GM19468 (cell line): ENCODE data around the gene LRBA.

Experiments used
- ATAC-seq: cut with Tn5 transposase; IDR thresholded peaks from one replicate; pipeline ENCODE4 v1.9.1; 2021; ENCODE audit warnings: mild to moderate bottlenecking, moderate library complexity, moderate number of reproducible peaks; ENCODE audit not compliant: unreplicated experiment; ENCODE audit errors: extremely low read depth

The LRBA gene

GRCh38 chr4:150624055-150624454, 391.0 kb downstream of the LRBA start:
- ATAC-seq = no peak

DNA sequence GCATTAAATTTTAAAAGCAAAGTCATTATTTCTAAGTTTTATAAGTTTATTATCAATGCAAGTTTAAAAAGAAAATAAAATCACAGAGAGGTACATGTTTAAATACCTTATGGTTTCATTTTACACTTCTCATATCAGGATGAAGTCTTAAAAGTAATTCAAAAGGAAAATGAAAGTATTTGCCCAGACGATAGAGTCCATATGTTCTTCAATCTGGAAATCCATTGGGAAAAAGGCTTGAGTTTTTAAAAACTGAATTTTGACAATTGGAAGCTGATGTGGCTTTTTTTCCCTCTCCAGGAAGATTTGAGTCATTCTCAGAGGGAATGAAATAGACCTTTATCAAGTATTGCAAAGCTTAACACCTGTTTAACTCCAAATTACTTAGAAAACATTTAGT, 396.0 kb downstream of the LRBA start:
- ATAC-seq = no peak

GRCh38 chr4:150609131-150609530, 406.0 kb downstream of the LRBA start:
- no peak for ATAC-seq

DNA sequence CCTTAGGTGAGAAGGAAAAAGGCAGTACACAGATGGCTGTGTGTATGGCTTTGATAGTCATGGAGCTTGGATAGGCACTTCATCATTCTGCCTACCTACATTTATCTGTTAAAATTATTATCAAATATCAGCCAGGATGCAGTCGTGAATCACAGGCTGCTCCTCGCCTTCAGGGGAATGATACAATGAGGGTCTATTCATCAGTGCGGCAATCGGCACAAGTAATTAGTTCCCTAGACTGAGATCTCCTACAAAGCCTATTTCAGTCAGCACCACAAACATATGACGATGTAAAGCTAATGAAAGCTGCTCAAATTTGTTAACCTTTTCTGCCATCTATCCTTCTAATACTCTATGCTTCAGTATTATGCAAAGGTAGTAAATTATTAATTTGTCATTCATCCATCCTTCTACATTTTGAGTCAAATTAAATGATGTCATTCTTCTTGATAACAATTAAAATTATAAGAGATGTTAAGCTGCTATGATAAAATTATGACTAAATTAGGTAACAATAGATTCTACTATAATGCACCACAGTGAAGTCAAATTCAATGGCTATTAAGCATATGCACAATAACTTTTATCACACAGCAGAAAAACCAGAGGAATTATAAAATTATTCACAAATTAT, 414.2 kb downstream of the LRBA start:
- ATAC-seq = no peak

- ATAC-seq = no peak
Observed at GRCh38 chr4:150599547-150599946, 415.5 kb downstream of the LRBA start.

DNA sequence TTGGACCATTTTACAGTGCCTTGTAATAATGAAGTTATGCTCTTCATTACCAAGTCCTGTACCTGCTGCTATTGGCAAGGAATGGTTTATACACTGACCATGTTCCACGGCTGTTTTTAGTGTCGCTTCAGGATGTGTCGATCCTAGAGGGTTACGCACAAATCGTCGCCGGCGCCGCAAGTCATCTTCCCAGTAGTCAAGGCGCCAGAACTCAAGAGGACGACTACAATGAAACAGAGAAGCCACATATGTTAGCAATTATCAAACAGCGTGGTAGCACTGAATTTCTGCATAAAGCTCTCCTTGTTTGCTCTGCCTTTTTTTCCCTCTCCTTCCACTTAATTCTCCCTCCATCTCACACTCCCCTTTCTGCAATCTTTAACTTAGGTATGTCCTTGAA, 416.2 kb downstream of the LRBA start:
- no peak for ATAC-seq

- ATAC-seq = no peak
Observed at GRCh38 chr4:150593996-150594395, 421.1 kb downstream of the LRBA start.

DNA sequence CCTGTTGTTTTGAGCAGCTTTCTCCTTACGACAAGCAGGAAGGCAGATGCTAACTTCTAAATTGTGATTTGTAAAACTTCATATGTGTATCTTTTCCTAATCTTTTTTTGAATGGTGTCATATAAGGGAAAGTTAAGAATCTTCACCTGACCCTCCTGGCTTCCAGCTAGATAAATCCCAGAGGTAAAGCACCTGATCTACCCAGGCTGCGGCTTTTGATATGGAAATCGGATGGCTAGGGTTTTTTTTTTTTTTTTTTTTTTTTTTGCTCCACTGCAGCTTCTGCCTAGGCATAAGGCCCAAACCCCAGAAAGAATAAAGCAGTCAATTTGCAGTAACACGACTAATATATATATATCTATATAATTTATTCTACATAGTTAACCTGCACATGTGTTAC, 423.2 kb downstream of the LRBA start:
- no peak for ATAC-seq

DNA sequence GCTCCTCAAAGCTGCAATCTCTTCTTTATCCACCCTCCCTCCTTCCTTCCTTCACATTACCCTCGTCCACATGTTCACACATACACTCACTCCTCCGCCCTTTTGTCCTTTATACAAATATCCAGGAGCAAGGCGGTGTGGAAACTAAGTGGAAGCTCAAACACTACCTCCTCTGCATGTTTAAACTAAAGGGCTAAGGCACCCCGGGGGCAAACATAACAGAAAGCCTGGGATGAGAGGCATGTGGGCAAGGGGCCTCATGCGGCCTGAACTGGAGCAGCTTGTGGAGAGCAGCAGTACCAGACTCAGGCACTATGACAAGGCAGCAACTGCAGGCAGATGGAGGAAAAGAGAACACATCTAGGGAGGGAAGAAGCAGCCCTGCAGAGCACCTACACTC, 423.7 kb downstream of the LRBA start:
- no peak for ATAC-seq

GRCh38 chr4:150590631-150591030, 424.5 kb downstream of the LRBA start:
- no peak for ATAC-seq

DNA sequence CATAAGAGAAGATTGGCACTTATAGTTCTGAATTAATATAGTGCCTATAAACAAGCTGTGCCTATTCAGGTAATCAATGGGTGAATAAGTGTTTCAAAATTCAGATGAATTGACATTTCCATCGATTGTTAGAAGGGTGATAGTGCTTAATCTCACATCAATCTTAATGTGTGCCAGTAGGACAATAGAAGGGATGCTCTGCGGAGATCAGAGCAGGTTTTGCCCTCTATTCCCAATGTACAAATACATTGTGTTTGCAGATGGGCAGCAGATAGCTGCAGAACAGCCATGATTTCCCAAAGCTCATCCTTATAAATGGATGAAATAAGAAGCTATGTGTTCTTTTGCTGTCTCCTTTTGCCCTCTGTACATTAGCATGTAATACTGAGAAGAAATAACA, 425.9 kb downstream of the LRBA start:
- ATAC-seq = no peak

DNA sequence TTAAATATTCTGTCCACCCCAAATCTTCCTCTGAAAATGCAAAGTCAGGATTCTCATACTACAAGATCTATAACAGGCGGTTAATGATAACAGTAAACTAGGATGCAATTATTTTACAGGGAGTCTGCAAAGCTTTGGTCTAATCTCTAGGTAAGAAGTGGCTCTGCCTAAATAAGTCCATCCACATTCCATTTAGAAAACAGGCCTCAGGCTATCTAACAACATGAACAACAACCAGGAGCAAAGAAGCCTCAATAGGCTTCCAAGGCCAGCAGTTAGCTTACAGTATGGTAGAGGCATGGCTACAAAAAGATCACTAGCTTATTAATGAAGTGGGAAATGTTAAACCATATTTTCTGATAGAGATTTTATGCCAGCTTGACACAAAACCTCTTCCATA, 426.8 kb downstream of the LRBA start:
- ATAC-seq = no peak

- no peak for ATAC-seq
Observed at GRCh38 chr4:150586162-150586810, 428.8 kb downstream of the LRBA start.

- no peak for ATAC-seq
Observed at GRCh38 chr4:150585611-150586010, 429.5 kb downstream of the LRBA start.

DNA sequence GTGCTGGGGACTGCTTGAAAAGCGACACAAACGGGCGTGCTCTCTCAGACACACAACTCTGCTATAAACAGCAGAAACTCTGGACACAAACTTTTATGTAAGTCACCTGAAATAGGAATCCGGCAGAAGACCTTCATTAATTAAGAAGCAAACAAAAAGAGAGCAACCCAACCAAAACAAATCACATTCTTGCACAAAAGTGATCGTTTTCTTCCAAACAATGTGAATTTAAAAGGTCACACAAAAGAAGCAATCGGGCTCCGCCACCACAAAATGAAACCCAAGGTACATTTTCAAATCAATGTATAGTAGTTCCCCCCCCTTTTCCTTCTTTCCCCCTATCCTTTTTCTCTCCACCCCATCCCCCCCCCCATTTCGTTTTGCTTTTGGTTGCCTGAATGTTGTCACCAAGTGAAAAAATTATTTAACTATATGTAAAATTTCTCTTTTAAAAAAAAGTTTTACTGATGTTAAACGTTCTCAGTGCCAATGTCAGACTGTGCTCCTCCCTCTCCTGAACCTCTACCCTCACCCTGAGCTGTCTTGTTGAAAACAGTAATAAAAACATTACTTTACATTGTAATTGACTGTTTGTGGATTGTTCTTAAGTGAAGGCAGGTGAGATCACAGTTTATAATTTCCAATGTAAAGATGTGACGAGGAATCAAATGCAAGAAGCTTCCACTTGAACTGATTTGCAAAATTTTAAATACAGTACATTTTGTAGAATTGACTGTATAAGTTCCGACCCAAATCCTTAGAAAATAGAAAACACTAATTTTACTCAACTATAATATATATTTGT, 430.8 kb downstream of the LRBA start:
- ATAC-seq = no peak

GRCh38 chr4:150583287-150584110, 431.6 kb downstream of the LRBA start:
- no peak for ATAC-seq

- ATAC-seq = no peak
Observed at GRCh38 chr4:150582873-150583286, 432.2 kb downstream of the LRBA start.

GRCh38 chr4:150582146-150582872, 432.8 kb downstream of the LRBA start, which contains the start of gene MAB21L2:
MAB21L2 (plus strand) TSS chr4:150582151; CDS start chr4:150583030, 879 bp downstream.
- ATAC-seq = no peak

DNA sequence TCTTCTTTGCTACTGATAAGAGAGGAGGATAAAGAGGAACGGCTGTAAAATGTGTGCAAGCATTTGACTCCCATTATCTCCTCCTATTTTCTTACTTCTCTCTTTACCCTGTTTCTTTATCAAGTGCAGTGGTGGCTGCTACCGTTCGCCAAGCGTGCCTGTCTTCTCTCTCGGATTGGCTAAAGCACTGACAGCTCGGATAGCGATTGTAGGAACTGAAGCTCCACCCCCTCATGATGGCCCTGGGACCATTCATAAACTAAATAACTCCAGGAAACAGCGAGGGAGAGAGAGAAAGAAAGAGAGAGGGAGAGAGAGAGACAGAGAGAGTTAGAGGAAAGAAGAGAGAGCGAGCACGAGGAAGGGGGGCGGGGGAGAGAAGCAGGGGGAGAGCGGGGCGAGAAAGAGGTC, 433.4 kb downstream of the LRBA start:
- ATAC-seq = no peak
